Measurements from ENCODE around the gene ZNF273. TPM values are rescaled to one million over a fixed set of nuclear protein-coding genes. Genes with fewer than 3 reads are reported as not detected.

The ZNF273 gene
- total RNA-seq, 1 donor from 2014 or later = 3.8 TPM

DNA sequence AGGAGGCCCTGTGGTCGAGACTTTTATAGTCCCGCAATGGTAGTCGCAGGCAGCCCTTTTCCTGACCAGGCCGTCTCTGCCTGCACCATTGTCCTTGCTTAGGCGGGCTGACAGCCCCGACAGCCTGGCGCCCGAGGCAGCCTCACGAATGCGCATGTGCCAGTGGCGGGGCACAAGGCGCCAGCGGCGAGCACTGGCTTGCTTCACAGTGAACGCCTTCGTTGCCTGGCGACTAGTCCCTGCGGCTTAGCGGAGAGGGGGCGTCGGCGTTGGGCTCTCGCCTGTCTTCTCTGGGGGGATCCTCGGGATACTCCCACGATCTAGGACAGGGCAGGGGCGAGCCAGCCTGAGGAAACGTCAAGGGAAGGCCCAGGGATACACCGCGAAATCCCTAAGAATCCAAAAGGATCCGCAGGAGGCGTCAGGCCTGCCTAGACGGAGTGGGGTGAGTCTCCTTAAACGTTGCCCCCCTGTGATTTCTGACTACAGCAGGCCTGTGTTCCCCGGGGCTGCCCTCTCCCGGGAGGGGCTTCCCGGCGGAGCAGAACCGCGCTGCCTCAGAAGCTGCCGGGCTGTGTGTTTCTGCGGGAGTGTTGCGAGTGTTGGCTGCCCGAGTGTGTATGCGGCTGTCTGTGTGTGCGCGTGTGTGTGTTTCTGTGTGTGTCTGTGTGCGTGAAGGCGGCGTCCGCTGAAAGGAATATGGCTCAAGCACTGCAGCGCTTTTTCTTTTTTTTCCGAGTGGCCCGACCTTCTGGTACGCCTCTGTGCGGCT is 20.5 kb upstream of the ZNF273 start:
- Histone ChIP-seq H3K27me3 (ENCODE audit: control insufficient read depth, insufficient read depth, low read length) (peaks cover 20% of the 10 kb centered on the region), H3K36me3 (ENCODE audit: control insufficient read depth, insufficient read depth, low read length) (no peaks in the 10 kb centered on the region), H3K4me3 (ENCODE audit: low read depth, low read length) (peak overlapping the region; percentile 17)
- no peak for DNase-seq (ENCODE audit: low read depth)
- TF ChIP-seq, protein P1, sequence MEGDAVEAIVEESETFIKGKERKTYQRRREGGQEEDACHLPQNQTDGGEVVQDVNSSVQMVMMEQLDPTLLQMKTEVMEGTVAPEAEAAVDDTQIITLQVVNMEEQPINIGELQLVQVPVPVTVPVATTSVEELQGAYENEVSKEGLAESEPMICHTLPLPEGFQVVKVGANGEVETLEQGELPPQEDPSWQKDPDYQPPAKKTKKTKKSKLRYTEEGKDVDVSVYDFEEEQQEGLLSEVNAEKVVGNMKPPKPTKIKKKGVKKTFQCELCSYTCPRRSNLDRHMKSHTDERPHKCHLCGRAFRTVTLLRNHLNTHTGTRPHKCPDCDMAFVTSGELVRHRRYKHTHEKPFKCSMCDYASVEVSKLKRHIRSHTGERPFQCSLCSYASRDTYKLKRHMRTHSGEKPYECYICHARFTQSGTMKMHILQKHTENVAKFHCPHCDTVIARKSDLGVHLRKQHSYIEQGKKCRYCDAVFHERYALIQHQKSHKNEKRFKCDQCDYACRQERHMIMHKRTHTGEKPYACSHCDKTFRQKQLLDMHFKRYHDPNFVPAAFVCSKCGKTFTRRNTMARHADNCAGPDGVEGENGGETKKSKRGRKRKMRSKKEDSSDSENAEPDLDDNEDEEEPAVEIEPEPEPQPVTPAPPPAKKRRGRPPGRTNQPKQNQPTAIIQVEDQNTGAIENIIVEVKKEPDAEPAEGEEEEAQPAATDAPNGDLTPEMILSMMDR (IDR thresholded peaks at IDR 0.05; ENCODE audit: insufficient read depth, low read length, poor library complexity, severe bottlenecking) = no peak

DNA sequence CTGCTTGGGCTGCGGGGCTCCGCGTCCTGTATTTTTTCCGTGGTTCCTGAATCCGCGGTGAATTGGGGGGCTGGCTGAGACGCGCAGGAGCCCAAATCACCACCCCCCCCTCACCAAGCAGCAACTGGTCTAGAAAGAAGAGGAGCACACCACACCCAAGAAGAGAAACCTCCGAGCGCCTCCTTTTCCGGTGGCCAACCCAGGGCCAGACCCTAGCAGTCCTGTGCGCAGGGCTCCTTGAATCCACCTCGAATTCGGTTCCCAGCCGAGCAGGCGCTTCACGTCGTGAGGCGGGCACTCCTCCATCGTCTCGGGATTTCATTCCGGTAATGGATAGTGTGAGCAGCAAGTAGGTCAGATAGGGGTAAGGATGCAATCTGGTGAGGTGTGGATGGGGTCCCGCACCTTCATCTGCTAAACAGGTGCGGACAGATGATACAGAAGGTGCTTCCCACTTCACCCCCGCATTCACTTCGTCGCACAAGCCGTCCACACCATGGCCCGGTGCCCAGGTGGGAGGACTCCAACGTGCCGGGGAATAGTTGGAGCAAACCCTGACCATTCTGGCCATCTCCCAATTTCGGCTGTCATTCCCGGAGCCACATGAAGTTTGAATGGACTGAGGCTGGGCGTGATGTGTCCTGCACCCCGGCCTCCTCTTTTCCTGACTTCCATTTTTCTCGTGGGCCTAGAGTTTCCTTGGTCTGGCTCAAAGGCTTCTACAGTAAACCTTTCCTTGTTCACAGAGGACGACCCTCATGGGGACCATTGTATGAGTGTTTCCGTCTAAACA is 19.8 kb upstream of the ZNF273 start:
- no peak for DNase-seq (ENCODE audit: low read depth)
- no peak overlapping the region for H3K4me3 ChIP-seq (ENCODE audit: low read depth, low read length)
- no peaks in the 10 kb centered on the region for H3K36me3 ChIP-seq (ENCODE audit: control insufficient read depth, insufficient read depth, low read length)

DNA sequence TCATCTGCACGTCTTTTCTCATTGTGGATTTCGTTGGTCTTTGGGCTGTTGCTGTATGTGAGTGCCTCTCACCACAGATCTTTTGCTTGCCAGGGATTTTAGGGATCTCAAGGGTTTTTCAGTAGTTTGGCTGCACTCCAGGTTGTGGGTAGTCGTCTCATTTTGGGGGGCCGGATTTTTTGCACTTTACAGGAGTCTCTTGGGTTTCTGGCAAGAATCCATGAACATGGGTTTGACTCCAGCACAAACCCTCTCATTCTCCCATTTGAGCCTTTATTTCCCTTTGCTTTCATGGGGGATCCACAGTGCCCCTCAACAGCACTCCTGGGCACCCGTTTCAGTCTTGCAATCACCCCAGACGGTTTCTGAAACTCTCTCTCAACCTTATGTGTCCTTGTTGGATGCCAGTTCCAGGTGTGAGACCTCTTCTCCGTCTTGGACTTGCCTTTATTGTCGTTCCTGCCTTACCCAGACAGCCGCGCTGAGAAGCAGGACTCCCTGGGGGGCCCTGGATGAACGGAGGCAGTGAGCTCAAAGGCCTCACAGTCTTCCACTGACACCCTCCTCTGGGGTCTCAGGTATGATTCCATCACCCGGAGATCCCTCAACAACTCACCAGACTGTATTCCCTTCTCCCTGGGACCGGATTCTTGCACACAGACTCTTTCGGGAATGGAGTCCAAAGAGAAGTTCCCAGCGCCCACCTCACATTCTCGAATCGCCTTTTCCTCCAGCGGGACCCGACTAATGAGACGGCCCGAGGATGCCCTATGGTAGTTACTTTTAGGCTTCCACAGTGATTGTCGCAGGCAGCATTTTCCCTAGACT is 18.8 kb upstream of the ZNF273 start:
- Histone ChIP-seq H3K36me3 (ENCODE audit: control insufficient read depth, insufficient read depth, low read length) (no peaks in the 10 kb centered on the region), H3K4me3 (ENCODE audit: low read depth, low read length) (no peak overlapping the region), H3K27me3 (ENCODE audit: control insufficient read depth, insufficient read depth, low read length) (peaks cover 37% of the 10 kb centered on the region)
- TF ChIP-seq, protein P1 (IDR thresholded peaks at IDR 0.05; ENCODE audit: insufficient read depth, low read length, poor library complexity, severe bottlenecking) = no peak
- DNase-seq (ENCODE audit: low read depth) = no peak

More for the DNA sequence above, 19.8 kb upstream of the ZNF273 start:
- peaks cover 27% of the 10 kb centered on the region for H3K27me3 ChIP-seq (ENCODE audit: control insufficient read depth, insufficient read depth, low read length)
- TF ChIP-seq, protein P1 (IDR thresholded peaks at IDR 0.05; ENCODE audit: insufficient read depth, low read length, poor library complexity, severe bottlenecking) = no peak

DNA sequence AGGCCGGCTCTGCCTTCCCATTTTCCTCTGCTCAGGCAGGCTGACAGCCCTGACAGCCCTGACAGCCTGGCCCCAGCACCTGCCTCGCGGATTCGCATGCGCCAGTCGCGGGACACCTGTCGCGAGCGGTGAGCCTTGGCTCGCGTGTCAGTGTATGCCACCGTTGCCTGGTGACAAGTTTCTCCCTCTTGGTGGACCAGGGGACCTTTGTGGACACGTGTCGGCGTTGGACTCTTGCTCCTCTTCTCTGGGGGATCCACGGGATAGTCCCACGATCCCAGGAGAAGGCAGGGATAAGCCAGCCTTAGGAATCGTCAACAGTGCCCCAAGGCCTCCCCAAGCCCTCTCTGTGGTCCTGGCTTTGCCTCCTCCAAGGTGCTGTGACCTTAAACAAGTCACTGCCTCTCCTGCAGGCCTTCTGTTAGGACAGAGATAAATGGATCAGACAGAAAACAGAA is 18.1 kb upstream of the ZNF273 start:
- TF ChIP-seq, protein P1 (IDR thresholded peaks at IDR 0.05; ENCODE audit: insufficient read depth, low read length, poor library complexity, severe bottlenecking) = no peak
- Histone ChIP-seq H3K36me3 (ENCODE audit: control insufficient read depth, insufficient read depth, low read length) (no peaks in the 10 kb centered on the region), H3K4me3 (ENCODE audit: low read depth, low read length) (no peak overlapping the region), H3K27me3 (ENCODE audit: control insufficient read depth, insufficient read depth, low read length) (peaks cover 44% of the 10 kb centered on the region)
- DNase-seq (ENCODE audit: low read depth) = no peak

DNA sequence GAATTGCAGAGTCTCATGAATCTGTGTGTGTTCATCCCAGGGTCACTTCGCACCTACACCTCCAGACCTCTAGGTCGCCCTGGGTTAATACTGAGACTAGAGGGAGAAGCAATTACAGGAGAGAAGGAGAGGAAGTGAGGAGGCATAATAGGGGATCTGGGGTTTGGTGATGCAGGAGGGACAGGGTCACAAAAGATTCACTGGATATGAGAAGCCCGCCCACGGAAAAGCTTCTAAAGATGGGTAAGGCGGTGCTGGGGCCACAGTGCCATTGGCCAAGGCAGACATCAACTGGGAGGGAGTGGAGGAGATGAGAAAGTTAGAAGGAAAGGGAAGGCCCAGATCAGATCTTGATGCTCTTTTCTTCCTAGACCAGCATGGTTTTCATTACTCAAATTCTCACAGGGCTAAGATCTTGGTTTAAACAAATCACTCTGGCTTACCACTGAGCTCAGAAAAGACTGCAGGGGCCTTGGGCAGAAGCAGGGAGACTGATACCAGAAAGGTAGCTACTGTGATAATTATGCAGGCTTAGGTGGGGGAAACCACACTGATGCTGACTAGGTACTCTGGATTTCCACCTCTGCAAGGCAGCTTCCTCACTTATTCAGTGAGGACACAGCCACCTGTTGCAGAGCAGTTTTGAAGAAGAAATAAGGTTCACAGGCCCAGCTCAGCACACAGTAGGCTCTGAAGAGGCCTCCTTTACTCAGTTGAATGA is 17.4 kb upstream of the ZNF273 start:
- DNase-seq (ENCODE audit: low read depth) = no peak
- no peak overlapping the region for H3K4me3 ChIP-seq (ENCODE audit: low read depth, low read length)
- H3K36me3 ChIP-seq (ENCODE audit: control insufficient read depth, insufficient read depth, low read length) = no peaks in the 10 kb centered on the region
- TF ChIP-seq, protein P1 (IDR thresholded peaks at IDR 0.05; ENCODE audit: insufficient read depth, low read length, poor library complexity, severe bottlenecking) = no peak
- peaks cover 51% of the 10 kb centered on the region for H3K27me3 ChIP-seq (ENCODE audit: control insufficient read depth, insufficient read depth, low read length)
